HG02970 (cell line): ENCODE data around the gene MYOM1.

Source experiments
- ATAC-seq: cut with Tn5 transposase; IDR thresholded peaks from one replicate; pipeline ENCODE4 v1.9.1; 2021; ENCODE audit warnings: mild to moderate bottlenecking, moderate library complexity, moderate number of reproducible peaks; ENCODE audit not compliant: unreplicated experiment, low FRiP score

Gene MYOM1

DNA sequence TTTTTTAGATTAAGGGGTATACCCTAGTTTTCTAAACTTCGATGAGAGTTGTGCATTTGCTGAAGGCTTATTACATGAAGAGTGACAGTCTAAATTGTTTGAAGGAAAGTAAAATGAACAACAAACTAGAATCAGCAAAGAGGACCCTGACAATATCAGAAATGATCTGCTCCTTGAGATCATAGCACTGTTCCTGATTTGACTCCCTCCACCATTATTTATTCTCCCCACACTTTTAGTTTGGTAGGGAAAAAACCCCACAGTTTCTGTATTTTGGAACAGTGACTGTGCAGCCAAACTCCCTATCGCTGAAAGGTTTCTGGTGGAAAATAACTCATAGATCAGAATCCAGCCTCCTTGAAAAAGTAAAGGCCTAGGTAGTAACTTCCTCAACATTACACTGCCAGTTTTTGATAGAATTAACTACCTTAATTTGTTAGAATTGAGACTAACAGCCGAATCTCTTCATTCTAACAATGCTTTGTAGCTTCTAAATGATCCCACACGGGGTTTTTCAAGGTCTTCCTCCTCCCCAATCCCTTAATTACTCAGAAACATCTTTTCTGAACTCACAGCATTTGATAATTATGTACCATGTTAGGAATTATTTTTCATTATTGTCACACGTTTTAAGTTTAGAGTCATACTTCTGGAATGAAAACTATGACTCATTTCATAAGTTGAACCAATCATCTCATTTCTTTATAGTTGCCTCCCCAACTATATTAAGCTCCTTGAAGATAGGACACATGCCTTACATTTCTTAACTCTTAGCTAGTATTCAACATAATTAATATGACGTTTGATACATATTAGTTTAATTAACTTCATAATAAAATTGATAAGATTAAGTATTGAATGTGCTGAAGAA lies 30.7 kb upstream of the MYOM1 start:
- ATAC-seq: no peak

DNA sequence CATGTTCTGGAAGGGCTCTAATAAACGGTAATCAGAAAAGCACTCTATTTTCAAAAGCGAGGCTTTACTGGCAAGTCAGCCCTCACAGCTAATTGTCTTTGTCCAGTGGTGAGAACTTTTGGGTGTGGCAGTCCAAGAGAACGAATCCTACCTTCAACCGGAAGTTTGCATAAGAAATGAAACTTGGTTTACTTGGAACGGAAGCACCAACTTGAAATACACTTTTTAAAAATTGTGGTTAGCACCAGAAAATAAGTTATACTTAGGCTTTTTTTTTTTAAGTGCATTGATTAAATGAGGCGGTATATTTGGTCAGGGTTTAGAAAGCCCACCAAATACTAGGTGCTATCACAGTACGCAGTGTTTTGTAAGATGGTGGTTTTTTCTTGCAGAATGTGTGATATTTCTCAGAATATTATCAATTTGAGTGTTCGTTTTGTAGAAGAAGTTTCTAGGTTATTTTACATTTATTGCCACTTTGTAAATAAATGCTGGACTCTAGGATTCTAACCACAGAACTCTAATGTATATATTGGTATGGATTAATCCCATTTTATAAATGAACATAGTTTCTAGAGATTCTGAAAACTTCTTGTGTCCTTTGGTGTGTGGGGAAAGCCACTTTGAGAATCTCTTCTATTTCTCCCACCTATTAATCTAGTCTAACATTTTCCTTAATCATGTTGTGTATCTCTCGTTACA lies 29.0 kb upstream of the MYOM1 start:
- no peak for ATAC-seq

GRCh38 chr18:3248062-3248657 lies 28.4 kb upstream of the MYOM1 start:
- ATAC-seq: no peak

- ATAC-seq: peak; percentile 76
Observed at GRCh38 chr18:3247240-3248061, 27.7 kb upstream of the MYOM1 start, which contains the start of gene MYL12A. Gene MYL12A (plus strand): TSS chr18:3247801. CDS start chr18:3253248, 5,447 bp downstream.

DNA sequence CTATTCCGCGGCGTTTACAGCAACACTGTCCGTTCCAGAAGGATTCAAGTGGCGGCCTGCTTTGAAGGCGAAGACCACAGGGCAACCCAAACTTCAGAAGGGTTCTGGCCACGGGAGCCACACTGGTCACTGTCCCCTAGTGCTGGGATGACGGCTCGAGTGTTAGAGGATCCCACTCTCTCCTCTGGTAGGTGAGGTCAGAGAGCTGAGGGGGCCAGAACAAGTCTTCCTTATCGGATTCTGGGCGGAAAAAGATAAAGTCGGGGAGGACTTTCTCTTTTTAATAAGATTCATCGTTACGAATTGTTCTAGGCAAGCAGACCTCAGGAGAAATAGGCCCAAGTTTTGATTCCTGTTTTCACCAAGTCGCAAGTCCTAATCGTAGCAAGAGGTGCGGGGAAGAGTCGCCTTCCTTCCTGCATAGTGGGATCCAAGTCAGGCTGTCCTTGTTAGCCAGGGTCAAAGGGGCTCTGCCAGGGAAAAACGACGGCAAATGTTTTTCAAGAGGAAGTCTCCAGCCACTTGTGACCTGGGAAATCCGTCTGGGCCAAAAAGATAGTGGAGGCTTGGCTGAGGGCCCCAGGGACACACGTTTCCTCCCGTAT lies 27.0 kb upstream of the MYOM1 start:
- ATAC-seq: peak; percentile 0

DNA sequence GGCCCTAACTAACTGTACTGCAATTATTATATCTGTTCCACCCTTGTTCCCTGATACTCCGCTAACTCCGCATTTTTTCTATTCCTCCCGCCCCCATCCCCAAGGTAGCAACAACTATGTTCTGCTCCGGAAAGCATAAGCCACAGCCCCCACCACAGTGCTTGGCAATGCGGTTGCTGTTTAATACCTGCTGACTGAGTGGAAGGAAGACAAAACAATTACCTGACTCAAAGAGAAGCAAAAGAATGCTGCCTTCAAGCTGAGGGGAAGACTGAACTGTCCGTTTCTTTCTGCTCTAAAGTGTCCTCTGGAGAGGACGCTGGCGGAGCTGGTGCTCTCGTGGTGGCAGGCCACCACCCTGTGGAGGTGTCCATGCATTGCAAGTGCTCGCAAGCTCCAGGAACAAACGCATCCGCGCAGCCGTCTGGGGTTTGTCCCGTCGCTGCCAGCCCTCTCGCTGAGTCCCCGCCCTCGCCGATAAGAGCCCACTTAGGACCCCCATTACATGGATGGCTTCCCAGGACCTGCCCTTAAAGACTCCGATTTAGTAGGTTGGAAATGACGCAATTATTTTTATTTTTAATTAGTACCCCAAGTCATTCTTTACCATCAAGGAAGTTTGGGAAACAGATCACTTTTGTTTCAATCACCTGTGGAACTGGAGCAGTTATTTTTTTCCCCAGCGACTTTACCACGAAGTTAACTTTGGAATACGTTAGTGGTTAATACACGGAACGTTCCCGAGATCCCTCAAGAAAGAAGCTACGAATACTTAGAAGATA lies 26.3 kb upstream of the MYOM1 start:
- ATAC-seq: peak; percentile 36

DNA sequence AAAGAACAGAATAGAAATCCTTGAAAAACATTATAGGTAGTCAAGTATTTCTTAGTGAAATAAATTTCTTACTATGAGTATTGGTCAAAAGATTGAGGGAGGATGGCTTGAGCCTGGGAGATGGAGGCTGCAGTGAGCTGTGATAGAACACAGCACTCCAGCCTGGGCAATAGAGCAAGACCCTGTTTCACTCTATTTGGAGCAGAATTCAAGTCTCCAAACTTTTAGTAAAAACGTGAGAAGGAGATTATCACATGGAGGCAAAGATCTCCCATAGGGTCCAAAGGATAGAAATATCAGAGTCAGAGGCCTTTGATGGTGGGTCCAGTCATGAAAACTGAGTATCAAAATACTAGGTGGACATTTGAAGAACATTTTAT lies 25.4 kb upstream of the MYOM1 start:
- no peak for ATAC-seq

- ATAC-seq: no peak
Observed at GRCh38 chr18:3238742-3239141, 19.0 kb upstream of the MYOM1 start.

DNA sequence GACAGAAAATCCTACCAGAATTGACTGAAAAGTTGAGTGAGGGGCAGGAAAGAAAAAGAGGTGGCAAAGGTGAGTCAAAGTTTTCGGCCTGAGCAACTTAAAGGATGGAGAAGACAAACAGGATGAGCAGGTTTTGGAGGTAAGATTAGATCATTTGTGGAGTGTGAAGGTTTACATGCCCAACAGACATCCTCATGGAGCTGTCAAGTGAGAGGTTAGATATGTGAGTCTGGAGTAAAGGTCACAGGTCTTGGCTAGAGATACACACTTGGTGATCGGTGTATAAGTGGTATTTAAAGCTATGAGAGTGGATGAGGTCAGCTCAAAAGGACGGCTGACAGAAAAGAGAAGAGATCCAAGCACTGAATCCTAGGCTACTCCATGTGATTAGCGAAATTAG lies 16.7 kb upstream of the MYOM1 start:
- no peak for ATAC-seq

GRCh38 chr18:3235846-3236245 lies 16.1 kb upstream of the MYOM1 start:
- ATAC-seq: no peak

DNA sequence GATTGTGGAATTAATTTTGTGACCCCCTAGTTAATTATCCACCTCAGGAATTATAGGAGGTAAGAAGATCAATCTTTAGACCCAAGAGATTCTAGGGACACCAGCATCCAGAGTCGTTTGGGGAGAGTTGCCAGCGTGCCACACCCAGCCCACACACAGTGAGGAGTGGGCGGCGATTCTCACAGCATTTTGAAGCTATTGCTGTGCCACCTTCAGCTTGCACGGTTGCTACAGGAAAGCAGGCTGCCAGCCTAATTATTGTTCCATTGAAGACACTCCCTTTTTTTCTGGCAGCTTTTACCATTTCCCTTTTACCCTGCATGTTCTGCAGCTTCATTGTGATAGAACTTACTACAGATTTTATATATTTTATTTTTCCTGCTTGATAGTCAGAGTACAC lies 14.7 kb upstream of the MYOM1 start:
- ATAC-seq: no peak

DNA sequence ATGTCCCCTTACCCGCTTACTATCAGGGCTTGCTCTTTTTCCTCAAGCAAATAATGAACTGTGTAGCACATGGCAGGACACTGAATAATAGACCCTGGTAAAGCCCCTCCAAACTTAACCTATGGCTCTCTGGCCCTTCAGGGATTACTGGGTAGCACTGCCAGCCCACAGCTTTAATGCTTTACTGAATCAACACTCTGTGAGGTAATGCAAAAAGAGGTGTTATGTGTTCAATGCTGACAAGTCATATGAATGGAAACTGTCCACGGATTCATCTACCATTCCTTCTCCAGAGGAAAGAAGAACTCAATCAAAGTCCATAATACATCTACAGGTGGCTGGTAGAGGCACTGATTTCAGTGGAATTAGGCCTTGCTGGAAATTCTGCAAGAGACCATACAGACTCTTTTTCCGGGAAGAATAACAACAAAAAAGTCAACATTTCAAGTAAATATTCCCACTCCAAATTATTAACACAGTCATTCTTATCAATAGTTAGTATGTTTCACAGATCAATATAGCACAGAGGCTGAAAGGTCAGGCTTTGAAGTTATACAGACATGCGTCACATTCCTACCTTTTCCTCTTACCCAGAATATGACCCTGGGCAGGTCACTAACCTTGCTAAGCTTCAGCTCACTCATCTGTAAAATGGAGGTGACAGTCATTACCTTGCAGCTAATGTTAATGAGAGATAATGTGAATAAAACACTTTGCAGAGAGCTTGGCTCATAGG lies 13.8 kb upstream of the MYOM1 start:
- no peak for ATAC-seq

GRCh38 chr18:3233004-3233403 lies 13.2 kb upstream of the MYOM1 start:
- no peak for ATAC-seq

DNA sequence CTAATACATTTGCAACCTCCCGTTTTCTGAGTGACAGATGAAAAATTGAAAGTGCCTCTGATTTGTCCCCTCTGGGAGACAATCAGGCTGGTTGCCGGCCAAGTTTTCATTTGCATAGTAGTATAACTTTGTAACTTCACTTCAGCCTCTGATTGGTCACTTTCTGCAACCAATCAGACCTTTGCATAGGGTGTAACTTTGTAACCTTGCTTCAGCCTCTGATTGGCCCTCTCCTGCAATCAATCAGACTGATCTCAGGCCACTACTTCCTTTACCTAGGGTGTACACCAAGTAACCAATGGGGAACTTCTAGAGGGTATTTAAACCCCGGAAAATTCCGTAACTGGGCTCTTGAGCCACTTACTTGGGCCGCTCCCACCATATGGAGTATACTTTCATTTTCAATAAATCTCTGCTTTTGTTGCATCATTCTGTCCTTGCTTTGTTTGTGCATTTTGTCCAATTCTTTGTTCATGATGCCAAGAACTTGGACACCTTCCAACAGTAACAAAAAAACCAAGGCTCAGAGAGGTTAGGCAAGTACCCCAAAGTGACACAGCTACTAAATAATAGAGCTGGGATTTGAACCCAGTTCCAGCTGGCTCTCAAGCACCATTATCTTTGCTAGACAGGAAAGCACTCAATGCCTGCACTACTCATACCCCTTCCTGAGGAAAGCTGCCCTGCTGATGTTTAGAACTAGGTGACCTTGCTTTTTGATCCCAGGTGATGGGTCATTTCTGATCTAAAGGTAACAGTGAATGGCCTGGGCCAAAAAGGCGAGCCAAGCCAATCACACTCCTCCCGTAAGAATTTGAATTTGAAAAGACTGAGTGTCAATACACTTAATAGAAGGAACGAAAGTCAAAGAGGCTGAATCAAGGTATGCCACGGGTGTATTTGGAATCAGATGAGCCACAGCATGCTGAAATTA lies 10.9 kb upstream of the MYOM1 start:
- no peak for ATAC-seq

DNA sequence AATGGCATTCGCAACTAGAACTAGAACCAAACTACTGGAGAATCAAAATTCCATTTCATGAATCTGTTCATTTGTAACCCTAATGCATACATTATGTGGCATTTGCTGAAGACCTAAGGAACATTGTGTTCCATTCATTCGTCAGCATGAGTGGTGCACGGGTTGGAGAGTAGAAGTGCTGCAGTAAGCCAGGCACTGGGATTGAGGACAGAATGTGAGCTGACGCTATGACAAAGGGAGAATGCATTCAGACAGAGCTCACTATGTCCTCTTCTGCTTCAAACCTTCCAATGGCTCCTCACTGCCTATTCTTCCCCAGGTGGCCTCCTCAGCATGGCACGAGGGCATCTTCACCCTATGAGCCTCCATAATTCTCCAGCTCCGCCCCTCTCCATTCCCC lies 6.3 kb upstream of the MYOM1 start:
- no peak for ATAC-seq

DNA sequence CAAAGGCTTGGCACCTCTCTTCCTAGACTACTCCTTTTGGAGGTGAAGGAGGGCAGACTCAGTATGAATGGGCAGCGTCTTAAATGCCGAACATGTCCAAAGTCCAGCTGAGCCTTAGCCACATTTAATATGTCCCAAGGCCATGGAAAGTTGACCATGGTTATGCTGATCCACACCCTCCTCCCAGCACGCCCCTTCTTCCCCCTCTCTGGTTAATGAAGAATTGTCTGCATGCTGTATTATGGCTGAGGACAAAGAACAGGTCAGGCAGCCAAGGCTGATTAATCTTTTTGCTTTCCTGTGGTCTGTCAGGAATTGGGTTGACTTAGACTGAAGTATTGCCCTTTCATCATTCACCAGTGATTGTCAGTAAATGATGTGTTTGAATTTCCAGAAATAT lies 5.8 kb upstream of the MYOM1 start:
- ATAC-seq: no peak

DNA sequence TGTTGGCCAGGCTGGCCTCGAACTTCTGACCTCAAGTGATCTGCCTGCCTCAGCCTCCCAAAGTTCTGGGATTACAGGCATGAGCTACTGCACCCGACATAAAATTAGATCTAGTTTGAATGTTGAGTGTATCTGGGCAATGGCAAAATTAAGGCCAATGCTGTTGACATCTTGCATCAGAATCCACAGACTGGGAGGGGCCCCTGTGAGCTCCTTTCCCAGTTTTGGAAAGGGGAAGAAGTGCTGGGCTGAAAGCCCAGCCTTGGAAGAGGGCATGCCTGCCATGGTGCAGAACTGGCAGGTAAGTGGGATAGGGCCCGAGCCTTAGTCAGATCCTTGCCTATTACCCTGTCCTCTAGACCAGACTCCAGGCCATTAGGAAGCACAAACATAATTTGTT lies 4.5 kb upstream of the MYOM1 start:
- no peak for ATAC-seq

DNA sequence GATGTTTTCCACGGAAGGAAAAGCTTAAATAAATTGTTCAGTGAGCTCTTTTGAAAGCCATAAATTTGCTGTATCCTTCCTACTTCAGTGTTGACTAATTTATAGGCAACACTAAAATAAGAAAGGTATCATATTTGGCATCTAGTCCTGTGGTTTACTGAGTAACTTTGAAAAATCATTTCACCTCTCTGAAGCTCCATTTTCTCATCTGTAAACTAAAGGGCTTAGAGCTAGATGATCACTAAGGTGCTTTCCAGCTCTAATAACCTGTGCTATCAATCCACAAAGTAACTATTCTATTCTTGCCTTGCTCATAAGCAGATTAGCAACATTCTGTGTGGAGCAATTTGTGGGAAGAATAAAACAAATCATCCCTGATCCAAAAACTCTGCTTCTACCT lies 3.6 kb upstream of the MYOM1 start:
- ATAC-seq: no peak
